Measurements from ENCODE around the gene MAPK8IP2. TPM values are rescaled to one million over a fixed set of nuclear protein-coding genes. Genes with fewer than 3 reads are reported as not detected.

Gene MAPK8IP2
- total and polyA plus RNA-seq, 10 of the 15 experiments (the other 5 are each of a cell fraction or from before 2014, with no cell fraction given), result 0.01 to 0.13 (median 0.06) TPM; not detected in 4

DNA sequence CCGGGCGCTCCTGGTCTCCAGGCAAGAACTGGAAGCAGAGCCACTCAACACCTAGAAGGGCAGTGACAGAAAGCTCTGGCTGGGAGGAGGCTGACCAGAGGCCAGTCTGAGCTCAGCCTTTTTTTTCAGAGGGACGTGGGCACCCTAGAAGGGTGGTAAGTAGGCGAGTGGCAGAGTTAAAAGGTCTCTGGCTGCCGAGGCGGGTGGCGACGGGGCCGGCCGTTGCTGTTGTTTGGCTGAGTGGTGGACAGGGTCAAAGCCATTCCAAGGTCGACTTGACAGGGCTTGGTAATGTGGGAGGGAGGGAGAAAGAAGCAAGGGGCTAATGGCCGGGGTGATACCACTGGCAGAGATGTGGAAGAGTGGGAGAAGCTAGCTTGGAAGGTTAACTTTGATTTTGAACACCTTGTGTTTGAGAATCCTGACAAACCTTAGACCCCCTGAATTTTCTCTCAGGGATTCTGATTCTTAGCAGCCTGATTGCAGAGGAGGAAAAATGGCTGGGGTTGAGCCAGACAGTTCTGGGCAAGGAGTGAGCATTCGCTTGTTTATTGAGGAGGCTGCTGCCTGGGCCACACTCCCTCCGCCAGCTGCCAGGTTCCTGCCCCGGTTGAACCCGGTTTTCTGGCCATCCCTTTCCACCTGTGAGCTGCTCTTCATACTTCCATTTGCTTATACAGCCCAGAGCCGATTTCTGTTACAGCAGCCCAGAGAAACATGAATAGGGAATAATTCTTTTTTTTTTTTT lies 37.0 kb upstream of the MAPK8IP2 start:
- ChIA-PET SMC1A (ENCODE audit: uncharacterized antibody, unreplicated experiment) (interaction anchor here (0.8 to 2.8 kb wide), 8 partner anchors 9 to 54 kb away, joined by 3 to 14 read pairs (median 5); partner anchors contain the start of gene SCO2), POLR2A (interaction anchor here (0.9 to 4.8 kb wide), 13 partner anchors 12 to 377 kb away, joined by 3 to 21 read pairs (median 5); partner anchors contain the start of genes ARSA, KLHDC7B, LMF2 and NCAPH2), CTCF (interaction anchor here (0.6 to 3.1 kb wide), 25 partner anchors 9 to 388 kb away, joined by 3 to 21 read pairs (median 4); partner anchors contain the start of genes CHKB, HDAC10, KLHDC7B and LMF2), RAD21 (ENCODE audit: unreplicated experiment) (interaction anchor here (1.0 to 2.9 kb wide), 6 partner anchors 18 to 93 kb away, joined by 3 to 17 read pairs (median 4); partner anchors contain the start of genes KLHDC7B and SCO2)
- FAIRE-seq (no peak), ATAC-seq (peak; percentile 21), DNase-seq (ENCODE audit: low read depth, low spot score) (no peak)
- BruUV-seq (replicated peaks), result no TSS peak
- no peak for TF ChIP-seq POLR2AphosphoS2 (IDR thresholded peaks at IDR 0.05; ENCODE audit: low read depth, low read length)
- no peak for TF ChIP-seq POLR2A (IDR thresholded peaks at IDR 0.05; ENCODE audit: low read depth, low read length)
- H3K4me1 ChIP-seq (ENCODE audit: control insufficient read depth, insufficient read depth, low read length), result no peaks in the 10 kb centered on the region
- H3K36me3 ChIP-seq (ENCODE audit: control insufficient read depth in 2 of 2, insufficient read depth in 2 of 2, low read length in 1 of 2), result peaks cover 0 to under 1% of the 10 kb centered on the region in 2 experiments; a peak in 2 of 4 replicates
- H3K9ac ChIP-seq (ENCODE audit: control insufficient read depth, insufficient read depth, low read length), result peak overlapping the region; percentile 57
- intact Hi-C loops (cut with micrococcal nuclease; ENCODE audit: unreplicated experiment) (loop anchor here (5.0 kb wide), 1 partner anchor 36 kb away; the partner anchor contains the start of gene SCO2), in situ Hi-C loops (cut with MboI) (no loop called here)
- no peaks in the 10 kb centered on the region for H3K79me2 ChIP-seq (ENCODE audit: control insufficient read depth, insufficient read depth, low read length)
- H3K4me2 ChIP-seq (ENCODE audit: control insufficient read depth, insufficient read depth), result peak overlapping the region; percentile 73
- 44% methylated on average over 17 of the region's 17 CpGs for WGBS (ENCODE audit: insufficient coverage, insufficient replicate concordance, low lambda C conversion rate, missing lambda C conversion rate)
- peaks cover 0 to under 1% of the 10 kb centered on the region in 2 experiments; a peak in 1 of 4 replicates for H3K27me3 ChIP-seq (replicated peaks in 1 of 2; ENCODE audit: control insufficient read depth in 2 of 2, insufficient read depth in 2 of 2, low read length in 1 of 2)
- H2AFZ ChIP-seq (ENCODE audit: control insufficient read depth, low read depth, low read length), result peak overlapping the region; percentile 18
- H3K9me3 ChIP-seq (replicated peaks; ENCODE audit: control insufficient read depth, insufficient read depth, low read length), result no peaks in the 10 kb centered on the region
- no peaks in the 10 kb centered on the region for H4K20me1 ChIP-seq (ENCODE audit: control insufficient read depth, insufficient read depth)
- no peak overlapping the region for H3K27ac ChIP-seq (ENCODE audit: control insufficient read depth, insufficient read depth)
- peak overlapping the region; percentile 94 for H3K4me3 ChIP-seq

DNA sequence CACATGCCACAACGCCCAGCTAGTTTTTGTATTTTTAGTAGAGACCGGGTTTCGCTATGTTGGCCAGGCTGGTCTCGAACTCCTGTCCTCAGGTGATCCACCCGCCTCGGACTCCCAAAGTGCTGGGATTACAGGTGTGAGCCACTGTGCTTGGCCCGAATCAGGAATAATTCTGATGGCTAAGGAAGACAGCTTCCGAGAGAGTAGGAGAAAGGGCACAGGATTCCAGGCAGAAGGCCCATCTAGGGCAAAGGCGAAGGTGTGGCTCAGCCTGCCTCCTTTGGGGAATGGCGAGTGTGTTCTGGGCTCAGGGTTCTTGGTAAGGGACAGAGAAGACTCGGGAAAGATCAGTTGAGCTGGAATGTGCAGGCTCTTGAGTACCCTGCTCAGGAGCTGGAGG lies 36.3 kb upstream of the MAPK8IP2 start:
- Histone ChIP-seq H3K27ac (ENCODE audit: control insufficient read depth, insufficient read depth) (no peak overlapping the region), H3K4me2 (ENCODE audit: control insufficient read depth, insufficient read depth) (no peak overlapping the region), H4K20me1 (ENCODE audit: control insufficient read depth, insufficient read depth) (no peaks in the 10 kb centered on the region), H3K4me1 (ENCODE audit: control insufficient read depth, insufficient read depth, low read length) (no peaks in the 10 kb centered on the region), H3K36me3 (ENCODE audit: control insufficient read depth in 2 of 2, insufficient read depth in 2 of 2, low read length in 1 of 2) (peaks cover 5 to 7% of the 10 kb centered on the region in 2 experiments; a peak in 3 of 4 replicates), H2AFZ (ENCODE audit: control insufficient read depth, low read depth, low read length) (no peak overlapping the region), H3K27me3 (replicated peaks in 1 of 2; ENCODE audit: control insufficient read depth in 2 of 2, insufficient read depth in 2 of 2, low read length in 1 of 2) (no peaks in the 10 kb centered on the region), H3K9me3 (replicated peaks; ENCODE audit: control insufficient read depth, insufficient read depth, low read length) (no peaks in the 10 kb centered on the region), H3K4me3 (no peak overlapping the region), H3K9ac (ENCODE audit: control insufficient read depth, insufficient read depth, low read length) (no peak overlapping the region), H3K79me2 (ENCODE audit: control insufficient read depth, insufficient read depth, low read length) (no peaks in the 10 kb centered on the region)
- ChIA-PET POLR2A (interaction anchor here (1.2 to 4.8 kb wide), 6 partner anchors 22 to 56 kb away, joined by 4 to 21 read pairs (median 10); partner anchors contain the start of genes LMF2, NCAPH2, SCO2 and TYMP), SMC1A (ENCODE audit: uncharacterized antibody, unreplicated experiment) (interaction anchor here (1.0 to 2.8 kb wide), 3 partner anchors 25 to 55 kb away, joined by 4 to 14 read pairs (median 5); partner anchors contain the start of gene SCO2), RAD21 (ENCODE audit: unreplicated experiment) (interaction anchor here (1.0 to 2.9 kb wide), 3 partner anchors 17 to 55 kb away, joined by 3 to 13 read pairs (median 3); partner anchors contain the start of gene SCO2), CTCF (interaction anchor here (1.2 to 3.1 kb wide), 8 partner anchors 18 to 236 kb away, joined by 3 to 14 read pairs (median 8); partner anchors contain the start of genes CHKB, KLHDC7B, LMF2 and NCAPH2)
- TF ChIP-seq TAF1 (IDR thresholded peaks at IDR 0.05; ENCODE audit: borderline replicate concordance, low read depth, low read length), result no peak
- no peak for FAIRE-seq
- WGBS (ENCODE audit: insufficient coverage, insufficient replicate concordance, low lambda C conversion rate, missing lambda C conversion rate), result 77% methylated on average over 11 of the region's 11 CpGs
- in situ Hi-C loops (cut with MboI), result no loop called here
- DNase-seq (ENCODE audit: low read depth, low spot score), result no peak
- no peak for ATAC-seq
- intact Hi-C loops (cut with micrococcal nuclease; ENCODE audit: unreplicated experiment), result loop anchor here (5.0 kb wide), 1 partner anchor 37 kb away; the partner anchor contains the start of gene SCO2
- BruUV-seq (replicated peaks), result no TSS peak
